ENCODE results near the gene ATG14.

Gene ATG14

GRCh38 chr14:55432628-55433027 is 21.0 kb upstream of the ATG14 start:
- no peak for TF ChIP-seq GABPA (IDR thresholded peaks at IDR 0.05; ENCODE audit: low read depth)
- no peak for TF ChIP-seq SPI1 (IDR thresholded peaks at IDR 0.05; ENCODE audit: borderline replicate concordance, low read depth)
- no peak for TF ChIP-seq POLR2AphosphoS5 (IDR thresholded peaks at IDR 0.05; ENCODE audit: low read depth)
- no peak for TF ChIP-seq REST (IDR thresholded peaks at IDR 0.05; ENCODE audit: insufficient replicate concordance, low read depth)
- TF ChIP-seq CTCF (IDR thresholded peaks at IDR 0.05; ENCODE audit: insufficient read depth, low read length) = no peak
- no peak for DNase-seq (ENCODE audit: low read depth in 1 of 2, low spot score in 1 of 2)
- Histone ChIP-seq H3K27me3 (ENCODE audit: insufficient read depth, poor library complexity, severe bottlenecking) (peaks cover 13% of the 10 kb centered on the region), H3K27ac (replicated peaks) (no peak overlapping the region), H3K4me3 (replicated peaks; ENCODE audit: insufficient read depth, low read length) (no peak overlapping the region)

- Histone ChIP-seq H3K27ac (replicated peaks) (no peak overlapping the region), H3K4me3 (replicated peaks; ENCODE audit: insufficient read depth, low read length) (no peak overlapping the region), H3K27me3 (ENCODE audit: insufficient read depth, poor library complexity, severe bottlenecking) (peaks cover 8% of the 10 kb centered on the region)
- TF ChIP-seq CTCF (IDR thresholded peaks at IDR 0.05; ENCODE audit: insufficient read depth, low read length) (peak; percentile 6), GABPA (IDR thresholded peaks at IDR 0.05; ENCODE audit: low read depth) (no peak), POLR2AphosphoS5 (IDR thresholded peaks at IDR 0.05; ENCODE audit: low read depth) (no peak), SPI1 (IDR thresholded peaks at IDR 0.05; ENCODE audit: borderline replicate concordance, low read depth) (no peak), REST (IDR thresholded peaks at IDR 0.05; ENCODE audit: insufficient replicate concordance, low read depth) (no peak)
- peak in 1 of 2 experiments; percentile 58 for DNase-seq (ENCODE audit: low read depth in 1 of 2, low spot score in 1 of 2)
Measured at GRCh38 chr14:55430024-55430690, 18.5 kb upstream of the ATG14 start.

- Histone ChIP-seq H3K27ac (replicated peaks) (no peak overlapping the region), H3K27me3 (ENCODE audit: insufficient read depth, poor library complexity, severe bottlenecking) (peaks cover 4% of the 10 kb centered on the region), H3K4me3 (replicated peaks; ENCODE audit: insufficient read depth, low read length) (no peak overlapping the region)
- TF ChIP-seq CTCF (IDR thresholded peaks at IDR 0.05; ENCODE audit: insufficient read depth, low read length) = no peak
- no peak for TF ChIP-seq REST (IDR thresholded peaks at IDR 0.05; ENCODE audit: insufficient replicate concordance, low read depth)
- TF ChIP-seq POLR2AphosphoS5 (IDR thresholded peaks at IDR 0.05; ENCODE audit: low read depth) = no peak
- TF ChIP-seq GABPA (IDR thresholded peaks at IDR 0.05; ENCODE audit: low read depth) = no peak
- TF ChIP-seq SPI1 (IDR thresholded peaks at IDR 0.05; ENCODE audit: borderline replicate concordance, low read depth) = no peak
- DNase-seq (ENCODE audit: low read depth in 1 of 2, low spot score in 1 of 2) = no peak
Measured at GRCh38 chr14:55427439-55427838, 15.8 kb upstream of the ATG14 start.

All from HL-60 (cell line).